Brain microvascular endothelial cell (primary cell): ENCODE results near the gene TGM2.

Experiments used
- DNase-seq: peaks from one replicate; pipeline ENCODE4 v3.0.0-alpha.2; 2020
- H3K27ac ChIP-seq: fragments of 250-450 bp; sonication (Bioruptor Pico); 2 replicates; pipeline ENCODE4 v1.5.1; 2020; ENCODE audit warnings: mild to moderate bottlenecking, moderate library complexity
- H3K27me3 ChIP-seq: fragments of 250-450 bp; sonication (Bioruptor Pico); replicated peaks from 2 replicates; pipeline ENCODE4 v1.5.1; 2020; ENCODE audit warnings: mild to moderate bottlenecking
- H3K36me3 ChIP-seq: fragments of 250-450 bp; sonication (Bioruptor Pico); replicated peaks from 2 replicates; pipeline ENCODE4 v1.5.1; 2020; ENCODE audit warnings: mild to moderate bottlenecking
- H3K4me3 ChIP-seq: 2 replicates; pipeline ENCODE4 v1.5.1; 2011; ENCODE audit warnings: low read depth, mild to moderate bottlenecking, control low read depth, low read length, moderate library complexity
- in situ Hi-C: cut with HindIII; loops from 2 replicates; pipeline ENCODE4 v1.10.0; 2017; ENCODE audit warnings: low sequenced_read_pairs, low pct_ligation_motif_present
- TF ChIP-seq, protein P1 (sequence below): IDR thresholded peaks from 2 replicates; pipeline ENCODE4 v1.5.1; 2011; ENCODE audit warnings: low read depth, mild to moderate bottlenecking, moderate library complexity, low read length, control low read depth, inconsistent platforms; ENCODE audit errors: missing control alignments

Gene TGM2

DNA sequence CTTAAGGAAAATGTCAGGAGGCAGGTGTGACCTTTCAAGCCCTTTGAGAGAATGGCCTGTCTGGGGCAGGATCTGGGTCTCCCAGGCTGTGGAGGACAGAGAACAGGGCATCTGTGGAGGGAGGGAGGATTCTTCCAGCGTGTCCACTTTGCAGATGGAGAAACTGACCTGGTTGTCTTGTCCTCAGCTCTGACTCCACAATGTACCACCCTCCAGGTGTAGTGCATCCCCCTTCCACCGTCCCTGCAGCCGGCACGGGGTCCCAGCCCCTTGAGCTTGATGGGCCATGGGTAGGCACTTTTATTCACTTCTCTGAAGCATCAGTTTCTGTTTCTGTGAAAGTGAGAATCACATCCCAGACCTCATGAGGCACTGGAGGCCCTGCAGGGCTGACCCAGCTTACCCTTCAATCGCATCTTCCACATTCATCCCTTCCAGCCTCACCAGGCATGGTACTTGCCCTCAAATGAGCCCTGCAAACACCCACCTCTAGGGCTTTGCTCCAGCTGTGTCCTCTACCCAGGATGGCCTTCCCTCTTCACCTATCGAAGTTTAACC is 4.6 kb upstream of the TGM2 start:
- DNase-seq: no peak
- Histone ChIP-seq H3K36me3 (no peaks in the 10 kb centered on the region), H3K27ac (no peak overlapping the region), H3K27me3 (no peaks in the 10 kb centered on the region), H3K4me3 (no peak overlapping the region)
- TF ChIP-seq, protein P1, sequence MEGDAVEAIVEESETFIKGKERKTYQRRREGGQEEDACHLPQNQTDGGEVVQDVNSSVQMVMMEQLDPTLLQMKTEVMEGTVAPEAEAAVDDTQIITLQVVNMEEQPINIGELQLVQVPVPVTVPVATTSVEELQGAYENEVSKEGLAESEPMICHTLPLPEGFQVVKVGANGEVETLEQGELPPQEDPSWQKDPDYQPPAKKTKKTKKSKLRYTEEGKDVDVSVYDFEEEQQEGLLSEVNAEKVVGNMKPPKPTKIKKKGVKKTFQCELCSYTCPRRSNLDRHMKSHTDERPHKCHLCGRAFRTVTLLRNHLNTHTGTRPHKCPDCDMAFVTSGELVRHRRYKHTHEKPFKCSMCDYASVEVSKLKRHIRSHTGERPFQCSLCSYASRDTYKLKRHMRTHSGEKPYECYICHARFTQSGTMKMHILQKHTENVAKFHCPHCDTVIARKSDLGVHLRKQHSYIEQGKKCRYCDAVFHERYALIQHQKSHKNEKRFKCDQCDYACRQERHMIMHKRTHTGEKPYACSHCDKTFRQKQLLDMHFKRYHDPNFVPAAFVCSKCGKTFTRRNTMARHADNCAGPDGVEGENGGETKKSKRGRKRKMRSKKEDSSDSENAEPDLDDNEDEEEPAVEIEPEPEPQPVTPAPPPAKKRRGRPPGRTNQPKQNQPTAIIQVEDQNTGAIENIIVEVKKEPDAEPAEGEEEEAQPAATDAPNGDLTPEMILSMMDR: no peak
- in situ Hi-C loops: no loop called here

DNA sequence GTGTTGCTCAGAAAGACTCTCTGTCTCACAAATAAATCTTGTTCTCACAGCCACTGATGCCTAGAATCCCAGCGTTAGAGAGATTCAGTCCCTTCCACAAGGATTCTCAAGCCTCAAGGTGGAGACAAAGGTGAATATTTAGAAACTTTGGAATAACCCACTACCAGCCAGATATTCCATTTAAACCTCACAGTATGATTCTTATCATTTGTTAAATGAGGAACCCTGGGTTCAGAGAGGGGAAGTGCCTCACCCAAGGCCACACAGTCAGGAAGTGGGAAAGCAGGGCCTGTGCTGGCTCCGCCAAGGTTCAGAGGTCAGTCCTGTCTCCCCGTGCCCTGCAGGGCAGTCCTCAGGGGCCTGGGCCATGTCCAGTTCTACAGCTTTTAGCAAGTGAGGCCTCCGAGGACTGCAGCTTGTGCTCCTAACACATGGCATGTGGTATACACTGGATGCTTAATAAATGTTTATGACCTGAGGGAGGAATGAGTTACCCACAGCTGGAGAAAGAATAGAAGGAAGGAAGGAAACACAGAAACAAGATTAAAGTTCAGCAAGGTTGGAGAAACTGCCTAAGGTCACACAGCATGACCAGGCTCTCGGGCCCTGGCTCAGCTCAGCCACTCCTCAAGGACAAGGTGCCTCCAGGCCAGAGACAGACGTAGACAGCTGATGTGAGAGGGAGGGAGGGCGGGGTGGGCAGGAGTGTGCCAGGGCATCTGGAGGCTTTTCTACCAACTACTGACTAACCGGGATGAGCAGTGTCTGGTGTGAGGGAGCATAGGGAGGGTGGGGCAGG is 3.9 kb upstream of the TGM2 start:
- H3K4me3 ChIP-seq: no peak overlapping the region
- peak overlapping the region; percentile 53 for H3K27ac ChIP-seq
- no peak for DNase-seq
- no peaks in the 10 kb centered on the region for H3K36me3 ChIP-seq
- in situ Hi-C loops: no loop called here
- H3K27me3 ChIP-seq: no peaks in the 10 kb centered on the region
- TF ChIP-seq, protein P1: no peak

DNA sequence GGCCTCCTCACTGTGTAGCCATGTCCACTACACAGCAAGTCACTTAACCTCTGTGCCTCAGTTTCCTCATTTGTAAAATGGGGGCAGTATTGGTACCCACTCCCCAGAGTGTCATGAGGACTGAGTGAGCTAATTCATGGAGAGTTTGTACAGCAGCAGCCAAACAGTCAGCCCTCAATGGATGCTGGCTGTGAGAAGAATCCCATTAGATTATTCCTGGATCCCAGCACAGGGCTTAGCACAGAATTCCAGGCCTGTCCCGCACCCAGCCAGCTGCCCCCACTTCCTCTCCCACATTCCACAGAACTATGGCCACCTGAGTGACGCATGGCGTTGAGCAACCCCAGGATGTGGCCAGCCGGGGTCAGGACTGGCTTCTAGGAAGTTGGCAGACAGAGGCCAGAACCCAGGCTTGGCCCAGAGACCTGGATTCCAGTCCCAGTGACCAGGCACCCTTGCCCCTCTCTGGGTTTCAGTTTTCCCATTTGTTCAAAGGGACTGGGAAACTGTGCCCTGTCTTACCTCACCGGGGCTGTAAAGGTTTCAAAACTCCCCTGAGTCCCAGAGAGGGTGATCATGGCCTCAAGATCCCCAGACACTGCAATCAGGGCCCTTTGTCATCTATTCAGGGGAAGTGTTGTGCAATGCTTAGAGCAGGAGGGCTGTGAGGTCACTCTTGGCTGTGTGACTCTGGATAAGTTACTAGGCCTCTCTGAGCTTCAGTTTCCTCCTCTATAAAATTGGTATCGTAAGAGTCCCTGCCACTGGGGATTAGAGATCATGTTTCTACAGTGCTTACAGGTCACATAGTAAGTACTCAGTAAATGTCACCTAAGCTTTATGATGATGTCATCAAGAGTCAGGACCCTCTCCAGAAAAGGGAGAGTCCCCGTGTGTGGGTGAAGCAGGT is 3.0 kb upstream of the TGM2 start:
- in situ Hi-C loops: no loop called here
- peak overlapping the region; percentile 53 for H3K27ac ChIP-seq
- TF ChIP-seq, protein P1: no peak
- no peak overlapping the region for H3K4me3 ChIP-seq
- no peaks in the 10 kb centered on the region for H3K27me3 ChIP-seq
- no peaks in the 10 kb centered on the region for H3K36me3 ChIP-seq
- peak; percentile 66 for DNase-seq

DNA sequence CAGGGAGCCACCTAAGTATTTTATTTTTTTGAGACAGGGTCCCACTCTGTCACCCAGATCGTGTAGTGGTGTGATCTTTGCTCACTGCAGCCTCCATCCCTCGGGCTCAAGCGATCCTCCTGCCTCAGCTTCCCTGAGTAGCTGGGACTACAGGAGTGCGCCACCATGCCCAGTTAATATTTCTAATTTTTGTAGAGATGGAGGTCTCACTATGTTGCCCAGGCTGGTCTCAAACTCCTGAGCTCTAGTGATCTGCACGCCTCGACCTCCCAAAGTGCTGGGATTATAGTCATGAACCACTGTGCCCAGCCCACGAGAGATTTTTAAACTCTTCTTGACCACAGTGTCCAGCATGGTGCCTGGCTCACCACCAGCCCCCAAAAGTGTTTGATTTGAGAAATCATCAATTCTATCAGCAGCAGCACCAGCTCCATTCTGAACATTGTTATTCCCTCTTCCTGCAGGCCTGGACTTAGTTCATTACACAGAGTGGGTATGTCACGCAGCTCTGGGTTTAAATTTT is 2.3 kb upstream of the TGM2 start:
- in situ Hi-C loops: no loop called here
- peak overlapping the region; percentile 53 for H3K27ac ChIP-seq
- no peaks in the 10 kb centered on the region for H3K36me3 ChIP-seq
- no peaks in the 10 kb centered on the region for H3K27me3 ChIP-seq
- DNase-seq: no peak
- no peak overlapping the region for H3K4me3 ChIP-seq
- TF ChIP-seq, protein P1: no peak

DNA sequence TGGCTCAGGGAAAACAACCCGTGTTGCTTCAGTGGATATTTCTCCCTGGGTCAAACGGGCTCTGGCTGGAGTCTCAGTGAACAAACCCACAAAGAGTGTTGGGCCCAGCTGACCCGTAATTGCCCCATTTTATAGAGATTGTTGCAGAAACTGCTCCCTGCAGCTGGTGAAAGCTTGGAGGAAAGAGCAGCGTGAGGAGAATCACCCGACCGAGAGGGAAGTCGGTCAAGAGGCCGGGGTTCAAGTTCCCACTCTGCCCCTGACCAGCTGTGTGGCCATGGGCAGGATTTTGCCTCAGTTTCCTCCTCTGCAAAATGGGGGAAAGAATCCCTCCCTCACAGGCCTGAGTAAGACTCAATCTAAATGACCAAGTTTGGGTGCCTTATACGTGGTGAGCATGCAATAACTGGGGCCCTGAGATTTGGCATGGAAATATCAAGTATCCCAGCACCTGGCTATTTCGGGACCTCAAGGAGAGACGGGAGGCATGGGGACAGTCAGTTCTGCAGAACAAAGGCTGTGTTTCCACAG is 1.7 kb upstream of the TGM2 start:
- peaks cover 4% of the 10 kb centered on the region for H3K36me3 ChIP-seq
- no peaks in the 10 kb centered on the region for H3K27me3 ChIP-seq
- DNase-seq: no peak
- in situ Hi-C loops: no loop called here
- no peak overlapping the region for H3K27ac ChIP-seq
- no peak overlapping the region for H3K4me3 ChIP-seq
- TF ChIP-seq, protein P1: no peak
